Measurements from ENCODE around the gene PSMB10. TPM values are rescaled to one million over a fixed set of nuclear protein-coding genes. Genes with fewer than 3 reads are reported as not detected.
A peak's percentile ranks its signal among the peaks of the same experiment; 100 is the strongest.
"Not testable (repeated sequence)": the region's sequence is repeated elsewhere in the genome, so short reads cannot be mapped to it uniquely, and the experiment has no call there.

PSMB10 gene
- total RNA-seq, 1 donor from 2014 or later, result 28.7 TPM

DNA sequence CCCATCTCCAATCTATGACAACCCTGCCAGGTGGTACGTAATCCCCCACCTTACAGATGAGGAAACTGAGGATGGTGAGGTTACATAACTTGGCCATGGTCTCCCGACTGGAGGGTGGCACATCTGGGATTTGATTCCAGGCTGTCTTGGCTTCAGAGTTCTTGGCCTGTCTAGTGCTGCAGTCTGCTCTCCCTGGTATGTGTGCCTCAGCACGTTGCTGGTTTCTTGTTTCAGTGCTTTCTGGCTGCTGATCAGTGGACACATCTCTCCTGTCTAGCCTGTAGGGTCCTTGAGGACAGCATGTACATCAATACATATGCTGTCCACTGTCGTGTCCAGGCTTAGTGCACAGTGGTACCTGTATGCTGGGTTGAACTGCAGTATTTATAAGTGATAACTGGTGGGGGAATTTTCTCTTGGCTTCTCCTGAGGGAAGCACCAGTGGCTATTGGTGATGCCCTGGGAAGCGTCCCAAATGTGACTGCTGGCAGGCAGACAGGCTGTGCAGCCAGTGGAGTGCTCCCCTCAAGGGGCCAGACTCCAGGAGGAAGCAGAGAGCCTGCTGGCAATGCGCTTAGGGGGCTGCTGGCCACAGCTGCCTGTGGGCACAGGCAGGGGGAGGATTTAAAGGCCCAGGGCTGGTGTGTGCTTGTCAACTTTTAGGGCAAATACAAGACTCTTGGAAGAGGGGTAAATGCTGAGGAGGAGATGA, 19.4 kb downstream of the PSMB10 start:
- no peaks in the 10 kb centered on the region for H3K9me3 ChIP-seq (ENCODE audit: control insufficient read depth in 3 of 3, low read length in 3 of 3)
- H3K27me3 ChIP-seq (ENCODE audit: control insufficient read depth in 3 of 3, insufficient read depth in 3 of 3, low read length in 3 of 3), result no peaks in the 10 kb centered on the region
- peak overlapping the region; percentile 50 to 80 (median 61) for H3K9ac ChIP-seq (ENCODE audit: low read depth in 1 of 3, low read length in 3 of 3)
- peaks cover 5 to 10% (median 7%) of the 10 kb centered on the region in 3 donors for H3K36me3 ChIP-seq (ENCODE audit: control insufficient read depth in 3 of 3, insufficient read depth in 3 of 3, low read length in 3 of 3)
- H3K4me1 ChIP-seq (ENCODE audit: control insufficient read depth in 3 of 3, insufficient read depth in 3 of 3, low read length in 3 of 3), result peaks cover 63 to 76% (median 72%) of the 10 kb centered on the region in 3 donors
- peak overlapping the region; percentile 81 for H3K27ac ChIP-seq (ENCODE audit: low read depth, low read length)
- H3K4me3 ChIP-seq (ENCODE audit: low read length in 3 of 3), result peak overlapping the region in 2 of 3 donors; percentile 3 to 63

DNA sequence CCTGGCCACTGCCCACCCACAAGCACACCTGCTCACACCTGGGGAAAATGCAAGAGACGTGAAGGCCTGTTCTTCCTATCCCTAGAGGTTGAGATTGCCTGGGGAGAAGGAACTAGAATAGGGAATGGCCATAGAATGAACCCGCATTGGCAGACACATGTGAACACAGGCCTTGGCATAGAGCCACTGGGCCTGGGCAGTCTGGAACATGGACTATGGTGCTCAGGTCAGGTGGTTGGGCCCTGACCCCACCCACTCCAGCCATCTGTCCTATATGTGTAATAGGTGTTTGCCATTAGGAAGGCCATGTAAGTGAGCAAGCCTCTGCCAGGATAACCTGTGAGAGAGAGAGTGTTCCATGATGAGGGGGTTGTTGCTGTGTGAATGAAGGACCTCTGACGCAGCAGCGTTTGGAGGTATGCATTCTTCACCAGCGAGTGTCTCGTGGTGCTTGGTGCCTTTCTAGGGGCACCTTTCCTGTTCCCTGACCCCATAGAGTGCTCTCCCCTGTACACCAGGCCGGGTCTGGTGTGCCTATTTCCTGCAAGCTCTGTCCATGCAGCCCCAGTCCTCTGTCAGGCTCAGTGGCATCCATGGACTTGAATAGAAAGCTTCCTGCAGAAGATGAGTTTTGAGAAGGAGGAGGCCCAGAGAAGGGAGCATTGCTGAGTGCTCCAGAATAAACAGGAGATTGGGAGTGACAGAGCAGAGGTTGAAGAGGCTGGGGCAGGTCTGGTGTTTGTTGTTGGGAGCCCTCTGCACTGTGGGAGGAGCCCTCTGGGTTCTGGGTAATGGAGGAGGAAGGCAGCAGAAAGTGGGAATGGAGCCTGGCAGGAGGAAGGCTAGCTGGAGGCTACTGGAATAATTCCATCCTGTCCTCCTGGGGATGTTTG, 20.6 kb downstream of the PSMB10 start:
- no peaks in the 10 kb centered on the region for H3K9me3 ChIP-seq (ENCODE audit: control insufficient read depth in 3 of 3, low read length in 3 of 3)
- peak overlapping the region in 1 of 3 donors; percentile 13 for H3K4me3 ChIP-seq (ENCODE audit: low read length in 3 of 3)
- H3K27me3 ChIP-seq (ENCODE audit: control insufficient read depth in 3 of 3, insufficient read depth in 3 of 3, low read length in 3 of 3), result no peaks in the 10 kb centered on the region
- peak overlapping the region; percentile 81 for H3K27ac ChIP-seq (ENCODE audit: low read depth, low read length)
- H3K36me3 ChIP-seq (ENCODE audit: control insufficient read depth in 3 of 3, insufficient read depth in 3 of 3, low read length in 3 of 3), result peaks cover 14 to 17% (median 15%) of the 10 kb centered on the region in 3 donors
- H3K4me1 ChIP-seq (ENCODE audit: control insufficient read depth in 3 of 3, insufficient read depth in 3 of 3, low read length in 3 of 3), result peaks cover 61 to 74% (median 64%) of the 10 kb centered on the region in 3 donors
- H3K9ac ChIP-seq (ENCODE audit: low read depth in 1 of 3, low read length in 3 of 3), result peak overlapping the region in 2 of 3 donors; percentile 36 to 62

DNA sequence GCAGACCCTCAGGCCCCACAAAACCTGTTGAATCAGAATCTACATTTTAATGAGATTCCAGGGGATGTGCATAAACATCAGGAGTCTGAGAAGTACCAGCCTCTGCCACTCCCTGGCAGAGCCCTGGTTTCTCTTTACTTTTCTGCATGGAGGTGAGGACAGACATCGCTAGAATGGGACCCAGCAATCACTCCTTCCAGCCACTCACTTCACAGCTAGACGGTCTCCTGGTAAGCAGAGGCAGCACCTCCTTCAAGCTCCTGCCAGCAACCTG, 21.2 kb downstream of the PSMB10 start:
- not testable (repeated sequence) for H3K4me3 ChIP-seq (ENCODE audit: low read length in 3 of 3); H3K9me3 ChIP-seq (ENCODE audit: control insufficient read depth in 3 of 3, low read length in 3 of 3); H3K27me3 ChIP-seq (ENCODE audit: control insufficient read depth in 3 of 3, insufficient read depth in 3 of 3, low read length in 3 of 3); H3K27ac ChIP-seq (ENCODE audit: low read depth, low read length)
- Histone ChIP-seq H3K36me3 (ENCODE audit: control insufficient read depth in 3 of 3, insufficient read depth in 3 of 3, low read length in 3 of 3) (peaks cover 15 to 22% (median 18%) of the 10 kb centered on the region in 3 donors), H3K4me1 (ENCODE audit: control insufficient read depth in 3 of 3, insufficient read depth in 3 of 3, low read length in 3 of 3) (peaks cover 57 to 73% (median 62%) of the 10 kb centered on the region in 3 donors), H3K9ac (ENCODE audit: low read depth in 1 of 3, low read length in 3 of 3) (peak overlapping the region in 1 of 3 donors; percentile 4)

DNA sequence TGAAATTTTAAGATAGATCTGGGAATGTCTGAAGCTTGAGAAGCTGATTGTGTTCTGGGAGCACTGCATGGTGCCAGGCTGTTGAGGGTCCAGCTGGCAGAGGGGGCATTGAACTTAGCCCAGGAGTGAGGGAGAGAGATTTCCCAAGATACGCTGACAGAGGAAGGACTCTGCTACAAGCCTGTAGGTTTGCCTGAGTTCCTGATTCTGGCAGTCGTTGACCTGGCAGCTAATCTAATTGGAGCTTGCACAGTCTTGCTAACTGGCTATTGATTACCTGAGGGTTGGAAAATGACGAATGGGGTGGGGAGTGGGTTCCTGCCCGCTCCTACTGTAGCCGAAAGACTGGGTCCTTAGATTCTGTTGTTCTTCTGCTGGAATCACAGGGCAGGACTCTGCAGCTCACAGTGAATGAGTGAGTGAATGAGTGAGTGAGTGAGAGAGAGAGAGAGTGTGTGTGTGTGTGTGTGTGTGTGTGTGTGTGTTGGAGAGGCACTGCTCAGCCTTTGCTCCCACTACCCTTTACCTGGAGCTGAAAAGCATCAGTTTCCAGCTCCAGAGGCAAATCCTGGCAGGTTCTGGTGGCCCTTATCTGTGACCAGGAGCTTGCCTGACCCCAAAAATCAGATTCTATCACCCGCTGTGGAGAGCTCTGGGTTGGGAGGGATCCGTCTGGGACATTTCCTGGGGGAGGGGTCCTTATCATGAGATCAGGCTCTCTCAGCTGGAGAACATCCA, 21.7 kb downstream of the PSMB10 start:
- Histone ChIP-seq H3K4me1 (ENCODE audit: control insufficient read depth in 3 of 3, insufficient read depth in 3 of 3, low read length in 3 of 3) (peaks cover 53 to 68% (median 57%) of the 10 kb centered on the region in 3 donors), H3K27ac (ENCODE audit: low read depth, low read length) (no peak overlapping the region), H3K27me3 (ENCODE audit: control insufficient read depth in 3 of 3, insufficient read depth in 3 of 3, low read length in 3 of 3) (no peaks in the 10 kb centered on the region), H3K36me3 (ENCODE audit: control insufficient read depth in 3 of 3, insufficient read depth in 3 of 3, low read length in 3 of 3) (peaks cover 19 to 24% (median 22%) of the 10 kb centered on the region in 3 donors), H3K9ac (ENCODE audit: low read depth in 1 of 3, low read length in 3 of 3) (peak overlapping the region in 1 of 3 donors; percentile 4), H3K9me3 (ENCODE audit: control insufficient read depth in 3 of 3, low read length in 3 of 3) (no peaks in the 10 kb centered on the region), H3K4me3 (ENCODE audit: low read length in 3 of 3) (no peak overlapping the region)

DNA sequence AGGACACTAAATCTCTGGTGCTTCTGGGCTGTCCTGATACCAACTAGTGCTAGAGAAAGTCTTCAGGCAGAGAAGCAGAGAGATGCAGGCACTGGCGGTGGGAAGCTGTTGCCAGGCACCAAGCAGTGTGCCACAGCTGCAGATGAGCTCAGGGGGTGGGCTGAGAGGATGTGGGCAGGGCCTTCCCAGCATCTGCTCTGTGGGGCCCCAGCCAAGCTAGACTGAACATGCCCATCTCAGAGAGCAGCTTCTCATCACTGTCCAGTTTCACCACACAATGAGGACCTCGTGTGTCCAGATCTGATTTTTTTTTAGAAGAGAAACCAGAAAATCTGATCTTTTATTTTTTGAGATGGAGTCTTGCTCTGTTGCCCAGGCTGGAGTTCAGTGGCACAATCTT, 26.5 kb downstream of the PSMB10 start:
- Histone ChIP-seq H3K27me3 (ENCODE audit: control insufficient read depth in 3 of 3, insufficient read depth in 3 of 3, low read length in 3 of 3) (no peaks in the 10 kb centered on the region), H3K4me3 (ENCODE audit: low read length in 3 of 3) (no peak overlapping the region), H3K9me3 (ENCODE audit: control insufficient read depth in 3 of 3, low read length in 3 of 3) (no peaks in the 10 kb centered on the region), H3K27ac (ENCODE audit: low read depth, low read length) (no peak overlapping the region), H3K9ac (ENCODE audit: low read depth in 1 of 3, low read length in 3 of 3) (peak overlapping the region in 1 of 3 donors; percentile 16), H3K4me1 (ENCODE audit: control insufficient read depth in 3 of 3, insufficient read depth in 3 of 3, low read length in 3 of 3) (peaks cover 16 to 33% (median 18%) of the 10 kb centered on the region in 3 donors), H3K36me3 (ENCODE audit: control insufficient read depth in 3 of 3, insufficient read depth in 3 of 3, low read length in 3 of 3) (peaks cover 26 to 36% (median 30%) of the 10 kb centered on the region in 3 donors)

DNA sequence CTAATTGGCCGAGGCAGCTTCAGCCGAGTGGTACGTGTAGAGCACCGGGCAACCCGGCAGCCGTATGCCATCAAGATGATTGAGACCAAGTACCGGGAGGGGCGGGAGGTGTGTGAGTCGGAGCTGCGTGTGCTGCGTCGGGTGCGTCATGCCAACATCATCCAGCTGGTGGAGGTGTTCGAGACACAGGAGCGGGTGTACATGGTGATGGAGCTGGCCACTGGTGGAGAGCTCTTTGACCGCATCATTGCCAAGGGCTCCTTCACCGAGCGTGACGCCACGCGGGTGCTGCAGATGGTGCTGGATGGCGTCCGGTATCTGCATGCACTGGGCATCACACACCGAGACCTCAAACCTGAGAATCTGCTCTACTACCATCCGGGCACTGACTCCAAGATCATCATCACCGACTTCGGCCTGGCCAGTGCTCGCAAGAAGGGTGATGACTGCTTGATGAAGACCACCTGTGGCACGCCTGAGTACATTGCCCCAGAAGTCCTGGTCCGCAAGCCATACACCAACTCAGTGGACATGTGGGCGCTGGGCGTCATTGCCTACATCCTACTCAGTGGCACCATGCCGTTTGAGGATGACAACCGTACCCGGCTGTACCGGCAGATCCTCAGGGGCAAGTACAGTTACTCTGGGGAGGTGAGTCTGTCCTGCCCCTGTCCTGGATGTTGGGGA, 27.5 kb downstream of the PSMB10 start:
- Histone ChIP-seq H3K9ac (ENCODE audit: low read depth in 1 of 3, low read length in 3 of 3) (no peak overlapping the region), H3K9me3 (ENCODE audit: control insufficient read depth in 3 of 3, low read length in 3 of 3) (no peaks in the 10 kb centered on the region), H3K36me3 (ENCODE audit: control insufficient read depth in 3 of 3, insufficient read depth in 3 of 3, low read length in 3 of 3) (peaks cover 26 to 34% (median 28%) of the 10 kb centered on the region in 3 donors), H3K27ac (ENCODE audit: low read depth, low read length) (no peak overlapping the region), H3K27me3 (ENCODE audit: control insufficient read depth in 3 of 3, insufficient read depth in 3 of 3, low read length in 3 of 3) (no peaks in the 10 kb centered on the region), H3K4me1 (ENCODE audit: control insufficient read depth in 3 of 3, insufficient read depth in 3 of 3, low read length in 3 of 3) (peaks cover 9 to 26% (median 13%) of the 10 kb centered on the region in 3 donors), H3K4me3 (ENCODE audit: low read length in 3 of 3) (no peak overlapping the region)

DNA sequence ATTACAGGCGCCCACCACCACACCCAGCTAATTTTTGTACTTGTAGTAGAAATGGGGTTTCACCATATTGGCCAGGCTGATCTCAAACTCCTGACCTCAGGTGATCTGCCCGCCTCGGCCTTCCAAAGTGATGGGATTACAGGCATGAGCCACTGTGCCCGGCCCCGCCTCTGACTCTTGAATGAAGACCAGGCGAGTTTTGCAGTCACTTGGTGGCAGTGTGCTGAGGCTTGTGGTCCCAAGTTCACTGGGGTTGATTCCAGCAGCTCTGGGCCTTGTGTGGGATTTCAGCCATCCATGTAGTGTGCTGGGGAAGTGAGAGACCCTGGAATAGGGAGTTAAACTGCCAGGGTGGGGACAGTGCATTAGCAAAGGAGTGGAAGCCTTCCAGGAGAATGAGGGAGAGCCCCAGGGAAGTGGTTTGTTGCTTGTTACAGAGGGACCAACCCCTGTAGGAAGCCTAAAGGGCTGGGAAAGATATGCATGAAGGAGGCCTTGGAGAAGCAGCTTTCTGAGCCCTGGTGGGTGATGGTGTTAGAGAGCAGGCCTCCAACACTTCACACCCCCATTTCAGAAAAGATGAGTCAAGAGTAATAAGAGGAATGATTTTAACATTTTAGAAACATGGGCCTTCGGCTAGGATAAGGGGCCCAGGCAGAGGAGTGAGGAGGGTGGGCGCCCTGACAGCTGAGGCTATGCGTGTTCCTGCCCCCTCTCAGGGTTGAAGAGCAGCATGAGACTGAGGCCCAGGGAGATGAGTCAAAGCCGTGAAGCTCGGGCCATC, 29.1 kb downstream of the PSMB10 start:
- peaks cover 9 to 26% (median 13%) of the 10 kb centered on the region in 3 donors for H3K4me1 ChIP-seq (ENCODE audit: control insufficient read depth in 3 of 3, insufficient read depth in 3 of 3, low read length in 3 of 3)
- peaks cover 26 to 38% (median 35%) of the 10 kb centered on the region in 3 donors for H3K36me3 ChIP-seq (ENCODE audit: control insufficient read depth in 3 of 3, insufficient read depth in 3 of 3, low read length in 3 of 3)
- no peaks in the 10 kb centered on the region for H3K27me3 ChIP-seq (ENCODE audit: control insufficient read depth in 3 of 3, insufficient read depth in 3 of 3, low read length in 3 of 3)
- no peak overlapping the region for H3K4me3 ChIP-seq (ENCODE audit: low read length in 3 of 3)
- no peaks in the 10 kb centered on the region for H3K9me3 ChIP-seq (ENCODE audit: control insufficient read depth in 3 of 3, low read length in 3 of 3)
- H3K9ac ChIP-seq (ENCODE audit: low read depth in 1 of 3, low read length in 3 of 3), result no peak overlapping the region
- H3K27ac ChIP-seq (ENCODE audit: low read depth, low read length), result no peak overlapping the region

DNA sequence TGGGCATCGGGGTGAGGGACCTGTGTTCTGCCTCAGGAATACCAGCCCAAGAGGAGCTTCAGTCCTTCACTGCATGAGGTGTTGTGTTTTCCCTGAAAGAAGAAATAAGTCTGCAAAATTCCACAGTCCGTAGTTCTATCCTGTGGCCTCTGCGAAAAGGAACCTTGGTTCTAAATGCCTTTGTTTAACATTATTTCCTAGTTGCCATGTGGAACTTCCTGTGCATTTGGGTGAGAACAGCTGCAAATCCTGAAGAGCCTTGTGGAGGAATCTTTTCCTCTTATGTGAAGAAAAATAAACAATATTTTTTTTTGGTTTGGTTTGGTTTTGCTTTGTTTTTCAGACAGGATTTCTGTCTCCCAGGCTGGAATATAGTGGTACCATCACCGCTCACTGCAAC, 33.8 kb downstream of the PSMB10 start:
- H3K27me3 ChIP-seq (ENCODE audit: control insufficient read depth in 3 of 3, insufficient read depth in 3 of 3, low read length in 3 of 3), result no peaks in the 10 kb centered on the region
- peaks cover 4 to 19% (median 16%) of the 10 kb centered on the region in 3 donors for H3K4me1 ChIP-seq (ENCODE audit: control insufficient read depth in 3 of 3, insufficient read depth in 3 of 3, low read length in 3 of 3)
- no peaks in the 10 kb centered on the region for H3K9me3 ChIP-seq (ENCODE audit: control insufficient read depth in 3 of 3, low read length in 3 of 3)
- H3K9ac ChIP-seq (ENCODE audit: low read depth in 1 of 3, low read length in 3 of 3), result no peak overlapping the region
- H3K4me3 ChIP-seq (ENCODE audit: low read length in 3 of 3), result no peak overlapping the region
- H3K36me3 ChIP-seq (ENCODE audit: control insufficient read depth in 3 of 3, insufficient read depth in 3 of 3, low read length in 3 of 3), result peaks cover 0 to 7% (median 3%) of the 10 kb centered on the region in 3 donors
- no peak overlapping the region for H3K27ac ChIP-seq (ENCODE audit: low read depth, low read length)

DNA sequence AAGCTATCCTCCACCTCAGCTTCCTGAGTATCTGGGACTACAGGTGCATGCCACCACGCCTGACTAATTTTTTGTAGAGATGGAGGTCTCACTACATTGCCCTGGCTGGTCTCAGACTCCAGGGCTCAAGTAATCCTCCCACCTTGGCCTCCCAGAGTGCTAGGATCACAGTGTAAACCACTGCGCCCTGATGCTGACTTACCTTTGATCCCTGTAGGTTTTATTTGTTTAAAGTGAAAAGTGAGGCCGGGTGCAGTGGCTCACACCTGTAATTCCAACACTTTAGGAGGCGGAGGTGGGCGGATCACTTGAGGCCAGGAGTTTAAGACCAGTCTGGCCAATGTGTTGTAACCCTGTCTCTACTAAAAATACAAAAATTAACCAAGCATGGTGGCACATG, 34.9 kb downstream of the PSMB10 start:
- Histone ChIP-seq H3K27me3 (ENCODE audit: control insufficient read depth in 3 of 3, insufficient read depth in 3 of 3, low read length in 3 of 3) (no peaks in the 10 kb centered on the region), H3K9me3 (ENCODE audit: control insufficient read depth in 3 of 3, low read length in 3 of 3) (no peaks in the 10 kb centered on the region), H3K27ac (ENCODE audit: low read depth, low read length) (no peak overlapping the region), H3K36me3 (ENCODE audit: control insufficient read depth in 3 of 3, insufficient read depth in 3 of 3, low read length in 3 of 3) (peaks cover 0 to 7% (median 3%) of the 10 kb centered on the region in 3 donors), H3K4me3 (ENCODE audit: low read length in 3 of 3) (no peak overlapping the region), H3K4me1 (ENCODE audit: control insufficient read depth in 3 of 3, insufficient read depth in 3 of 3, low read length in 3 of 3) (peaks cover 9 to 25% (median 22%) of the 10 kb centered on the region in 3 donors), H3K9ac (ENCODE audit: low read depth in 1 of 3, low read length in 3 of 3) (no peak overlapping the region)

Measured in skeletal muscle tissue (tissue), 4 donors.